ENCODE data around the gene SIRPG. TPM values are rescaled to one million over a fixed set of nuclear protein-coding genes. Genes with fewer than 3 reads are reported as not detected.

SIRPG gene
- total RNA-seq, 1 donor from 2014 or later = not detected

DNA sequence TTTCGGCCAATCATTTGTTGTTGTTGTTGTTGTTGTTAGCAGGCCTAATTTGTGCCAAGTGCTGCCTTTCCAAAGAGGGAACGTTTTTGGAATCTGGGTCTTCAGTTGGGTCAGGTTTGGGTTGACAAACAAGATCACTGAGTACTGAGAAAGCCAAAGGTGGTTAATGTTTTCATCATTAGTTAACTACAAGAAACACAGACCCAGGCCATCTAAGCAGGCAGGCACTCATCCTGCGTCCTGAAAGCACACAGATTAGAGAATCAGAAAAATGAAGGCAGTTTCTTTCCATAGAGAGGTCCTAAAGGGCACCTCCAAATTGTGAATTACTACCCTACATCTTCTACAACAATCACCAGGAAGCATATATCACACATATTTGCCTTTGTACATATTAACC is 15.1 kb upstream of the SIRPG start:
- no peak overlapping the region for H3K27ac Mint-ChIP-seq (ENCODE audit: unreplicated experiment)
- H3K9me3 Mint-ChIP-seq (ENCODE audit: unreplicated experiment) = no peaks in the 10 kb centered on the region
- no peak overlapping the region for H3K4me3 Mint-ChIP-seq (ENCODE audit: unreplicated experiment)
- no peak for DNase-seq (ENCODE audit: low spot score)
- H3K27me3 Mint-ChIP-seq (ENCODE audit: unreplicated experiment) = peaks cover 3% of the 10 kb centered on the region
- peaks cover 20% of the 10 kb centered on the region for H3K4me1 Mint-ChIP-seq (ENCODE audit: unreplicated experiment)
- TF ChIP-seq, protein P1, sequence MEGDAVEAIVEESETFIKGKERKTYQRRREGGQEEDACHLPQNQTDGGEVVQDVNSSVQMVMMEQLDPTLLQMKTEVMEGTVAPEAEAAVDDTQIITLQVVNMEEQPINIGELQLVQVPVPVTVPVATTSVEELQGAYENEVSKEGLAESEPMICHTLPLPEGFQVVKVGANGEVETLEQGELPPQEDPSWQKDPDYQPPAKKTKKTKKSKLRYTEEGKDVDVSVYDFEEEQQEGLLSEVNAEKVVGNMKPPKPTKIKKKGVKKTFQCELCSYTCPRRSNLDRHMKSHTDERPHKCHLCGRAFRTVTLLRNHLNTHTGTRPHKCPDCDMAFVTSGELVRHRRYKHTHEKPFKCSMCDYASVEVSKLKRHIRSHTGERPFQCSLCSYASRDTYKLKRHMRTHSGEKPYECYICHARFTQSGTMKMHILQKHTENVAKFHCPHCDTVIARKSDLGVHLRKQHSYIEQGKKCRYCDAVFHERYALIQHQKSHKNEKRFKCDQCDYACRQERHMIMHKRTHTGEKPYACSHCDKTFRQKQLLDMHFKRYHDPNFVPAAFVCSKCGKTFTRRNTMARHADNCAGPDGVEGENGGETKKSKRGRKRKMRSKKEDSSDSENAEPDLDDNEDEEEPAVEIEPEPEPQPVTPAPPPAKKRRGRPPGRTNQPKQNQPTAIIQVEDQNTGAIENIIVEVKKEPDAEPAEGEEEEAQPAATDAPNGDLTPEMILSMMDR (IDR thresholded peaks at IDR 0.05; ENCODE audit: unreplicated experiment) = no peak
- no peaks in the 10 kb centered on the region for H3K36me3 Mint-ChIP-seq (ENCODE audit: low read depth, unreplicated experiment)

DNA sequence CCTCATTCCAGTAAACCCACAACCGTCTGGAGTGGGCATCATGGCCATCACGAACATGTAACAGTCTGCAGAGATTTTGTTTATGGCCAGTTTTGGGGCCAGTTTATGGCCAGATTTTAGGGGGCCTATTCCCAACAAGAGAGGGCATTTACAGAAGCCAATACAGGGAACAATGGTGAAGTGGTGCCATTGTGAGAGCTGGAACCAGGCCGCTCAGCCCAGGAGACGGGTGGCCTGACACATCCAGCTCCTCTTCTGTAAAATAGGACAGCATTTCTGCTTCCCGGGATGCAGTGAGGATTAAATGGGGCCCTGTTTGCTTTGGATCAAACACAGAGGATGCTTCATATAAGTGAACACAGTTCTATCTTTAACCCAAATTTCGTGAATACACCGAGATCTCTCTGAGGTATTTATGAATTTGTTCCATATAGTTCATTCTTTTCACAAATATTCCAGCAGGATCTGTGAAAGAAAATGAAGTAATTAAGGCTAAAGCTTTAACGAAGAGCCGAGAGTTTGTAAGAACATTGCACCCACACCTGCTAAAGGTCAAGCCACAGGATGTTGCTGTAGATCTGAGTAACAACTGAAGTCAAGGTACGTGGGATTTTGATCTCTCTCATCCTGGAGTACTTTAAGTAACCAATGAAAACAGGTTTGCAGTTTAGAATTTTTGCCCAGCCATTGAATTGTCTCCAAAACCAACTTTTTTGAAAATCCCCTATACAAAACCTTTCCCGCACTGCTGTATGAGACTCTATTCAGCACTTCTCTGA is 14.5 kb upstream of the SIRPG start:
- no peak overlapping the region for H3K27ac Mint-ChIP-seq (ENCODE audit: unreplicated experiment)
- H3K4me1 Mint-ChIP-seq (ENCODE audit: unreplicated experiment) = peaks cover 20% of the 10 kb centered on the region
- no peaks in the 10 kb centered on the region for H3K36me3 Mint-ChIP-seq (ENCODE audit: low read depth, unreplicated experiment)
- no peak overlapping the region for H3K4me3 Mint-ChIP-seq (ENCODE audit: unreplicated experiment)
- peaks cover 3% of the 10 kb centered on the region for H3K27me3 Mint-ChIP-seq (ENCODE audit: unreplicated experiment)
- DNase-seq (ENCODE audit: low spot score) = no peak
- no peaks in the 10 kb centered on the region for H3K9me3 Mint-ChIP-seq (ENCODE audit: unreplicated experiment)
- TF ChIP-seq, protein P1 (IDR thresholded peaks at IDR 0.05; ENCODE audit: unreplicated experiment) = no peak

DNA sequence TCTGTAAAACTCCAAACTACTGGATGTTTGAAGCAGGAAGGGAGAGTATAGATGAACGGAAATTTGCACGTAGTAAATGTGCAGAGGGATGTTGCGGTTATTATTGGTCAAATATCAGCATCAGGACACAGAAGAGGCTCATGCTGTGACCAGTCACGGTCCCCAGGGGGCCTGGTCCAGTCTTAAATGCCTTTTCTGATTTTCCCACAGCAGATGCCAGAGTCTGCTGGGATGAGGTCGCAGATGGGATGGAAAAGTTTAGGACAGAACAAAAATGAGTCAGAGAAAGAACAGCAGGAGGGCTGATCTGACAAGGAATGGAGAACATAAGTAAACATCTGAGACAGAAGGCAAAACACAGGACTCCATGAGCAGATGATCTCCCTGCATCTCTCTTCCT is 11.7 kb upstream of the SIRPG start:
- H3K36me3 Mint-ChIP-seq (ENCODE audit: low read depth, unreplicated experiment) = no peaks in the 10 kb centered on the region
- no peak overlapping the region for H3K27ac Mint-ChIP-seq (ENCODE audit: unreplicated experiment)
- H3K27me3 Mint-ChIP-seq (ENCODE audit: unreplicated experiment) = peaks cover 3% of the 10 kb centered on the region
- TF ChIP-seq, protein P1 (IDR thresholded peaks at IDR 0.05; ENCODE audit: unreplicated experiment) = no peak
- H3K4me1 Mint-ChIP-seq (ENCODE audit: unreplicated experiment) = peaks cover 18% of the 10 kb centered on the region
- H3K4me3 Mint-ChIP-seq (ENCODE audit: unreplicated experiment) = no peak overlapping the region
- no peaks in the 10 kb centered on the region for H3K9me3 Mint-ChIP-seq (ENCODE audit: unreplicated experiment)
- no peak for DNase-seq (ENCODE audit: low spot score)

DNA sequence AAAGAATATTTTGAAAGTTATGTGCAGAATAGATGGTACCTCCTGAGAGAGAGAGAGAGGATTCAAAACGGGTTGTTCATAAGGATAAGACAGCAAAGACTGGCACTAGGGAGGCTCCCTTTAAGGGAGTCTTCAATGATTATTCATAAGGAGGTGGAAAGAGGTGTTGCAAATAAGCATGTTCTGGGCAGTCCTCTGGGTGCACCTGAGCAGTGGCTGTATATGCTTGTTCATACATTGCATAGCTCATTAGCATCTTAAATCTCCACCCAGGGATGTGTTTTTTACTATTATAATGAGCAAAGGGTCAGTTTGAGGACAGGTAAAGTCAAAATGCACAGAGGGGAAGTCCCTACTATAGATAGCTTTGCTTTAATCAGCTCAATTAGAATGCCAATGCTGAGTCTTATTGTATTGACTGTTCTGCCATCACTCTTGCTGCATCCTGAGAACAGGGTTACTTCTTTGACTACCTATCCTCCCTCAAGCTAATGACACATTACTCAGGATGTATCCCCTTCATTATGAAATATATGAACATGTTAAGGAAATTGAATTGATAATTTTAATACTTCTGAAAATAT is 10.0 kb upstream of the SIRPG start:
- Mint-ChIP-seq H3K4me1 (ENCODE audit: unreplicated experiment) (peaks cover under 1% of the 10 kb centered on the region), H3K4me3 (ENCODE audit: unreplicated experiment) (no peak overlapping the region), H3K27ac (ENCODE audit: unreplicated experiment) (no peak overlapping the region), H3K9me3 (ENCODE audit: unreplicated experiment) (no peaks in the 10 kb centered on the region), H3K36me3 (ENCODE audit: low read depth, unreplicated experiment) (no peaks in the 10 kb centered on the region), H3K27me3 (ENCODE audit: unreplicated experiment) (peaks cover 3% of the 10 kb centered on the region)
- no peak for DNase-seq (ENCODE audit: low spot score)
- TF ChIP-seq, protein P1 (IDR thresholded peaks at IDR 0.05; ENCODE audit: unreplicated experiment) = no peak

DNA sequence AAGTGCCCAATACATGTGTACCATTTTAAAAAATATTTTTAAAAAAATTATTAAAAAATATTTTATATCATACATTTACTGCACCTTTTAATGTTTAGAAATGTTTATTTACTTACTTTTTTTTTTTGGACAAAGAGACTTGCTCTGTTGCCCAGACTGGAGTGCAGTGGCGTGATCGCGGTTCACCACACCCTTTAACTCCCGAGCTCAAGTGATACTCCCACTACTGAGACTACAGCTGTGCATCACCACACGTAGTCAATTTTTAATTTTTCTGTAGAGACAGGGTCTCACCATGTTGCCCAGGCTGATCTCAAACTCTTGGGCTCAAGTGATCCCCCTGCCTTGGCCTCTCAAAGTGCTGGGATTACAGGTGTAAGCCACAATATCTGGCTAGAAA is 9.2 kb upstream of the SIRPG start:
- no peak overlapping the region for H3K4me3 Mint-ChIP-seq (ENCODE audit: unreplicated experiment)
- no peaks in the 10 kb centered on the region for H3K4me1 Mint-ChIP-seq (ENCODE audit: unreplicated experiment)
- peaks cover 3% of the 10 kb centered on the region for H3K27me3 Mint-ChIP-seq (ENCODE audit: unreplicated experiment)
- H3K27ac Mint-ChIP-seq (ENCODE audit: unreplicated experiment) = no peak overlapping the region
- no peak for DNase-seq (ENCODE audit: low spot score)
- H3K36me3 Mint-ChIP-seq (ENCODE audit: low read depth, unreplicated experiment) = no peaks in the 10 kb centered on the region
- no peaks in the 10 kb centered on the region for H3K9me3 Mint-ChIP-seq (ENCODE audit: unreplicated experiment)
- TF ChIP-seq, protein P1 (IDR thresholded peaks at IDR 0.05; ENCODE audit: unreplicated experiment) = no peak
